SIG-M5 treated with dmso at 0.1 percent for 504 hours (cell line): ENCODE data around the gene SLC26A1.
"Not testable (repeated sequence)": the region's sequence is repeated elsewhere in the genome, so short reads cannot be mapped to it uniquely, and the experiment has no call there.

Experiments
- DNase-seq: peaks from one replicate; lab custom pipeline; 2025; ENCODE audit not compliant: unreplicated experiment; lab: John Stamatoyannopoulos, UW

SLC26A1 gene

DNA sequence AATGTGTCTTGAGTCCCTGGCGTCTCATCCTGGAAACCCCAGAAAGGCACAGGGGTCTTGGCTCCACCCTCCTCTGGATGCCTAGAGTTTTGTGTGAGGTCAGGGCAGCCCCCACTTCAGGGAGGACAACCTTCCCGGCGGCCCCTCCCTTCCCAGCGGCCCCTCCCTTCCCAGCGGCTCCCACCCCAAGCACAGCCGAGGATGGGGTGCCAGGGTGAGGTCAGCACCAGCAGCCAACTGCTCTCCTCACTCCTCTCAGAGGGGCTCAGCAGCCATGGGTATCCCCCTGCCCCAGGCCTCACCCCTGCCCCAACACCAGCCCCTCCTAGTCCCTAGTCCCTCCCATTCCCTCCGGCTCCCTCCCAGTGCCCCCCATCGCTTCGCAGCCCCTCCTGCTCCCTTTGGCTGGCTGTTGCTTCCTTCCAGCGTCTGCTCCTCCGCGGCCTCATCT lies 37.2 kb downstream of the SLC26A1 start:
- DNase-seq = no peak

- no peak for DNase-seq
These were observed 37.9 kb downstream of the SLC26A1 start for GRCh38 chr4:955161-955921.

- DNase-seq = no peak
These were observed 38.8 kb downstream of the SLC26A1 start for GRCh38 chr4:954211-955020.

GRCh38 chr4:953574-953915 lies 39.7 kb downstream of the SLC26A1 start:
- DNase-seq = no peak

GRCh38 chr4:952881-953573 lies 40.2 kb downstream of the SLC26A1 start:
- DNase-seq = no peak

DNA sequence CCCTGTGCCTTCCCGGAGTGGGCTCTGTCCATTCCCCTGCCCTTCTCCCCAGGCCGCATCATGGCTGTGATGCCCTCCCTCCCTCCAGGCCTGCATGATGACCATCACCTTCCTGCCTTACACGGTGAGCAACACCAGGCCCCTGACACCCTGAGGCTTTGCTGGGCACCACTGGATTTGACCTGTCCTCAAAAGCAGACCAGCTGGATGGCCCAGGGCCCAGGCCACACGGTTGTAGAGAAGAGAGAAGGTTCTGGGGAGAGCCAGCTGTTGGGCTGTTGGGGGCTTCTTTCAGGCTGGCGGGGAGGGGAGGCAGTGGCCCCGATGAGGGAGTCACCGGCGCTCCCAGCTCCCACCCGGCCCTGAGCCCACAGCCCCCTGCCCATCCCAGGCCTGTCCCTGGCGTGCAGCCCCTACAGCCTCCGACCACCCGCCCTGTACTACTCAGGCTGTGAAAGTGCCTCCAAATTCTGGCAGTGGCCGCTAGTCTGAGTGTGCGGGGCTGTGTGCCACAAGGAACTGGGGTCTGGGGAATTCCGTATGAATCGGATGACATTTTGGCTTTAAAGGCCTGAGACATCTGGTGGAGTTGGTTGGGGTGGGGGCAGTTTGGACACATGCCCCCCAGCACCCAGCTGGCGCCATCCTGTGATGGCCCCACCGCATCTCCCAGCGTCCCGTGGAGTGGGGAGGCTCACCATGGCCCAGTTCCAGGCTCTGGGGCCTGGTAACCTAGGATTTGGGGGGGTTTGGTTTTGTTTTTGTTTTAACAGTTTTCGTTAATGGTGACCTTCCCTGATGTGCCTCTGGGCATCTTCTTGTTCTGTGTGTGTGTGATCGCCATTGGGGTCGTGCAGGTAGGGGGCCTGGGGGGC lies 41.4 kb downstream of the SLC26A1 start:
- no peak for DNase-seq

DNA sequence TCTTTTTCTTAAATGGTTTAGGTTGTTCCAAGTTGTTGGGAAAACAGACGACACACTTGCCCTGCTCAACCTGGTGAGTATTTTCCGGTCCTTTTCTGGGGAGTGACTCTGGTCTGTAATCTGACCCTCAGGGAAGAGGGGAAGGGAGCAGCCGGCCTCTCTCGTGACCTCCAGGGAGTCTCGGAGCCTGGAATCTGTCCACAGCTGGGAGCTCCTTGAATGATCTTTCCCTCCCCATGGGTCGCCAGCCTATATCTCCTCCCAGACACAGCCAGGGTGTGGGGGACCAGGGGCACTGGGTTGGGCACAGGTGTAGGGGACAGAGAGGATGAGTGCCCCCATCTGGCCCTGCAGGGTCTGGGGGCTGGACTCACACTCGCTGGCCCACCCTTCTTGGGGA lies 42.0 kb downstream of the SLC26A1 start:
- no peak for DNase-seq

DNA sequence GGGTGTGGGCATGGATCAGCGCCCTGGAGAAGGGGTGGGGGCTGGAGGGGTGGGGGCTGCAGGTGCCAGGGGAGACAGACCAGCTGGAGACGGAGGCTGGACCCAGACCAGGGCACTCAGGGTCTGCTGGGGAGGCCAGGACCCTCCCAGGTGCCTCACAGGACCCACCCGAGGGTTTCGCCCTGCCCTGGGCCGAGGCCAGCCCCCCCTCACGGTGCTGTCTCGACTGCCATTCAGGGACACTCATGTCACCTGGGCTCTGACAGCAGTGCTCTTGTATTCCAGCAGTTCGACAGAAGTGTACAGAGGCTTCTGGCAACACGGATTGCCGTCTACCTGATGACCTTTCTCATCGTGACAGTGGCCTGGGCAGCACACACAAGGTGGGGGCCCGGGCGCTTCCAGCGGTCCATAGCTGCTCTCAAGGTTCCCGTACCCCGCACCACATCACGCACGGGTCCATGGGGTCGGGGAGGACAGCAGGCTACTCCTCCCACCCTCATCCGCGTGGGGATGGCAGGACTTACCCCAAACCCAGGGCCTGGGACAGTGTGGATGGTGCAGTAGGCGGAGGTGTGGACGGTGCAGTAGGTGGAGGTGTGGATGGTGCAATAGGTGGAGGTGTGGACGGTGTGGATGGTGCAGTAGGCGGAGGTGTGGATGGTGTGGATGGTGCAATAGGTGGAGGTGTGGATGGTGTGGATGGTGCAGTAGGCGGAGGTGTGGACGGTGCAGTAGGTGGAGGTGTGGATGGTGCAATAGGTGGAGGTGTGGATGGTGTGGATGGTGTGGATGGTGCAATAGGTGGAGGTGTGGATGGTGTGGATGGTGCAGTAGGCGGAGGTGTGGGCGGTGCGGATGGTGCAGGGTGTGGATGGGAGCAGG lies 42.8 kb downstream of the SLC26A1 start:
- no peak for DNase-seq

DNA sequence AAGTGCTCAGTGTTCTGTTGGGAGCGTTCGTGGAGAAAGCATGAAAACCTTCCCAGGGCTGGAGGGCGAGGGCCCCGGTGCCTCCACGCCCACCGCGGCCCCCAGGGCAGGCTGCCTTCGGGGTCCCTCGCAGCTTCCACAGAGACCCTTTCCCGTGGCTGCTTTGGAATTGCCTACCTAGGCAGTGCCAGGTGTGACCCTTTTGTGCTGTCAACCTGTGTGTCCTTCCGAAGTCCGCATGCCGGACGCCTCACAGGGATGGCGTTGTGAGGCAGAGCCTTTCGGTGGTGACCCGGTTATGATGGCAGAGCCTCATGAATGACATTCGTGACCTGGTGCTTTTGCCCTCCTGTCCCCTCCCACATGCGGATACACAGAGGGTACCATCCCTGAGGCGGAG lies 43.5 kb downstream of the SLC26A1 start:
- no peak for DNase-seq

DNA sequence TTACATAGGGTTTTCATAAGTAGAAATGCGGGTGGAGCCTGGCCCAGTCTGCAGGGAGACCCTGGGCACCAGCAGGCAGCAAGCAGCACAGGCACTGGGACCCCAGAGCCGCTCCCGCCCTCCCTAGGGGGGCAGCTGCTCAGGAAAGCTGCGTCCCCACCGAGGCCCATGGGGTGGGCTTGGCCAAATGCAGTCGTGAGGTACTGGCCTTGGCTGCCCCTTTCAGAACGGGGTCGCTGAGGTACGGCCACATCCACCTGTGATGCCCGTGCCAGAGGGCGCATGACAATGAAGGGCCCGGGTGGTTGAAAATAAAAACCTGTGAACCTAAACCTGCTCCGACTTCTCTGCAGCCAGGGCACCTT lies 44.3 kb downstream of the SLC26A1 start:
- DNase-seq = no peak

- DNase-seq = no peak
These were observed 44.9 kb downstream of the SLC26A1 start for GRCh38 chr4:948101-948935.

DNA sequence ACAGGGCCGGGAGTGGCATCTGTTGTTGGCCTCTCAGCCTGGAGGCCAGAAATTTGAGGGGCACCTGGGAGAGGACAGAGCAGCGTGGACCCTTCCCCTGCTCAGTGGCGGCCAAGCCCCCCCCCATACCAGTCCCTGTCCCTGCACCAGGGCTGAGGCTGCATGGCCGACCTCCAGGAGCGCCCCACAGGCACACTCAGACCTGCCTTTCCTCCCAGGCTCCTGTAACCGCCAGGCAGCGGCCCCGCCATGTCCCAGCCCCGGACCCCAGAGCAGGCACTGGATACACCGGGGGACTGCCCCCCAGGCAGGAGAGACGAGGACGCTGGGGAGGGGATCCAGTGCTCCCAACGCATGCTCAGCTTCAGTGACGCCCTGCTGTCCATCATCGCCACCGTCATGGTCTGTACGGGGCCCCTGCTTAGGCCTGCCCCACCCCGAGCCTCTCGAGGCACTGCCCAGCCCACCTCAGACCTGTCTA lies 45.7 kb downstream of the SLC26A1 start:
- no peak for DNase-seq

DNA sequence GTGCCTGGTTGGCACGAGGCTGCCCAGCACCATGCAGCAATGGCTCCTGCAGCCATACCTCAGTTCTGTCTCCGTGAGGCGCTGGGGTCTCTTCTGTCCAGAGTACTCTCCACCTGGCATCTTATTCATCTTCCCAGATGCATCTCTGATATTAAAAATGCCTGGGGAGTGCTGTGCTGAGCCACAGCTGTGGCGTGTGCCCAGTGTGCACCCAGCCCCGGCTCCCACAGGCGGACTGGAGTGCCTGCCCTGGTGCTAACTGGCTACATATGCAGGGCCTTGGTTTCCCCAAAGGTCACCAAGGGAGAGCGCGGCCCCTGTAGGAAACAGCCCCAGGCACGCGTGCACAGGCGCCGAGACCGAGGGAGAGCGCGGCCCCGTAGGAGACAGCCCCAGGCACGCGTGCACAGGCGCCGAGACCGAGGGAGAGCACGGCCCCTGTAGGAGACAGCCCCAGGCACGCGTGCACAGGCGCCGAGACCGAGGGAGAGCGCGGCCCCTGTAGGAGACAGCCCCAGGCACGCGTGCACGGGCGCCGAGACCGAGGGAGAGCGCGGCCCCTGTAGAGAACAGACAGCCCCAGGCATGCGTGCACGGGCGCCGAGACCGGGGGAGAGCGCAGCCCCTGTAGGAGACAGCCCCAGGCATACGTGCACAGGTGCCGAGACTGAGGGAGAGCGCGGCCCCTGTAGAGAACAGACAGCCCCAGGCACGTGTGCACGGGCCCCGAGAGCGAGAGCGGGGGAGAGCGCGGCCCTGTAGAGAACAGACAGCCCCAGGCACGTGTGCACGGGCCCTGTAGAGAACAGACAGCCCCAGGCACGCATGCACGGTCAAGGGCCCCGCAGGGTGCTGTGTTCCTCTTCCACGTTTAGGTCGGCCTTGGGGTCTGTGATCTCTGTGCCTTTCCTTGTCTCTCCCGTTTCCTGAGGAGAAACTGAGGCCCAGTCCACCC lies 46.4 kb downstream of the SLC26A1 start:
- DNase-seq = no peak

- DNase-seq = no peak
These were observed 47.1 kb downstream of the SLC26A1 start for GRCh38 chr4:946103-946450.

DNA sequence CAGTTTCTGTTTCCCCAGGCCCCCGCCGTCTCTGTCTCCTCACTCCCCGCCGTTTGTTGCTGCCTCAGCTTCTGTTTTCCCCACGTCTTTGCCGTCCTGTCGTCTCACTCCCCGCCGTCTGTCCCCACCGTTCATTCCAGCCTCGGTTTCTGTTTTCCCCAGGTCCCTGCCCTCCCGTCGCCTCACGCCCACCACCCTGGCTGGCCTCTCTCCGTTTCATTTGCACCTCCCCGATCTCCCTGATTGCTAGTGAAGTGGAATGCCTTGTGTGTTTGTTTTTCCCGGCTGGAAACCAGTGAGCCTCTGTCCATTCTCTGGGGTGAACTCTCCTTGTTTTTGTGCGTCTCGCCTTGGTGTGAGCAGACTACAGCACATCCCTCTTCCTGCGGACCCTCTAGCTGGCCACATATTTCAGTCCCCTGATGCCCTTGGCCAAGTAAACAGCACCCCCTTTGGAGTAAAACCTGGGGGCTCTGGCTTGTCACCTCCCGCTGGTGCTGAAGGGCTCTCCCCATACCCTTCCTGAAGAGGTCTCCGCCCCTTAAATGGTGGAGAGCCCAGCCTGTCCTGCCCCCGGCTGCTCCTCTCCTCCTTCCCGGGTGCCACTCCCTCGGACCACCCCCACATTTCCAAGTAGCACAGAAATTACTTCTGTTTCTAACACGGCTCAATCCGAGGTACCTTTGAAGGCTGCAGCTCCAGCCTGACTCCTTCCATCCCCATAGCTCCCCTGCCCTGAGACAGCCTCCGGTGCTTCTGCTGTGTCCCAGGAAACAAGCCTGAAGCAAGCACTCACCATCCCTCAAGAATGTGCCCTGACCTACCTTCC lies 47.7 kb downstream of the SLC26A1 start:
- no peak for DNase-seq

DNA sequence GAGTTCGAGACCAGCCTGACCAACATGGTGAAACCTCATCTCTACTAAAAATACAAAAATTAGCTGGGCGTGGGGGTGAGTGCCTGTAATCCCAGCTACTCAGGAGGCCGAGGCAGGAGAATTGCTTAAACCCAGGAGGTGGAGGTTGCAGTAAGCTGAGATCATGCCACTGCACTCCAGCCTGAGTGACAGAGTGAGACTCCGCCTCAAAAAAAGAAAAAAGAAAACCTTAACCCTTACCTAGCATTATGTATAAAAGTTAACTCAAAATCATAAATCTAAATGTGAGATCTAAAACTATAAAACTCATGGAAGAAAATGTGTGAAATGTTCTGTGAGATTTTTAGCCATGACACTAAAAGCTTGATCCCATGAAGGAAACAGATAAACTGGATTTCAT lies 53.7 kb downstream of the SLC26A1 start:
- not testable (repeated sequence) for DNase-seq
